Sigmoid colon (tissue), 7 donors: Measurements from ENCODE around the gene NTHL1. TPM values are rescaled to one million over a fixed set of nuclear protein-coding genes. Genes with fewer than 3 reads are reported as not detected.

ENCODE experiments used
- DNase-seq: peaks from one replicate; pipeline ENCODE4 v3.0.0-alpha.2; 2019
- H3K27ac ChIP-seq, 4 donors: fragments of 200-600 bp; sonication (generic); one replicate each; pipeline ENCODE4 v1.5.1; 2016 to 2019; ENCODE audit warnings: mild to moderate bottlenecking in 1 of 4
- H3K27me3 ChIP-seq, 3 donors: fragments of 200-600 bp; sonication (generic); one replicate each; pipeline ENCODE4 v1.5.1; 2019; ENCODE audit warnings: mild to moderate bottlenecking in 1 of 3
- H3K36me3 ChIP-seq, 4 donors: fragments of 200-600 bp; sonication (generic); one replicate each; pipeline ENCODE4 v1.5.1; 2016 to 2019
- H3K4me1 ChIP-seq, 4 donors: fragments of 200-600 bp; sonication (generic); one replicate each; pipeline ENCODE4 v1.5.1; 2017 to 2019
- H3K4me3 ChIP-seq, 4 donors: fragments of 200-600 bp; sonication (generic); one replicate each; pipeline ENCODE4 v1.5.1; 2017 to 2019; ENCODE audit warnings: mild to moderate bottlenecking in 2 of 4, moderate library complexity in 1 of 4
- H3K9me3 ChIP-seq, 4 donors: fragments of 200-600 bp in 3 of 4; sonication (generic) in 3 of 4; one replicate each; pipeline versions ENCODE4 v1.5.1 to v1.6.1; 2013 to 2019
- EP300 ChIP-seq, 4 donors: sonication (generic); formaldehyde crosslinking; IDR thresholded peaks; one replicate each; pipeline ENCODE4 v1.6.1; 2017; ENCODE audit warnings: antibody characterized with exemption in 4 of 4
- POLR2A ChIP-seq, 2 donors: fragments of 450-650 bp; IDR thresholded peaks; one replicate each; pipeline ENCODE4 v1.6.1; 2016; ENCODE audit warnings: antibody characterized with exemption in 2 of 2, mild to moderate bottlenecking in 2 of 2, moderate library complexity in 2 of 2
- POLR2AphosphoS5 ChIP-seq, 4 donors: sonication (generic); formaldehyde crosslinking; IDR thresholded peaks; one replicate each; pipeline ENCODE4 v1.6.1; 2017; ENCODE audit warnings: antibody characterized with exemption in 4 of 4
- WGBS, 2 donors: extraction: QIAGEN DNeasy Blood & Tissue Kit; methylation state at CpG; one replicate each; pipeline ENCODE4 v1.1.7; 2013; 5-methylcytosine and 5-hydroxymethylcytosine counted together
- intact Hi-C: fragments of 100-400 bp; cut with DNase I; formaldehyde crosslinking; loops from one replicate; pipeline ENCODE4 v1.15.1; 2023
- polyA plus RNA-seq, 3 donors: library from polyadenylated mRNA; stranded (reverse); fragments of 200-250 nt; gene quantifications; one replicate each; pipeline ENCODE4 v1.2.3, GENCODE V29; 2013
- total RNA-seq, 4 donors: library from RNA; depleted of rRNA; stranded (reverse); fragments of >200 nt; gene quantifications; one replicate each; pipeline ENCODE4 v1.1.0, GENCODE V29; 2016
- TF ChIP-seq, protein P1 (sequence below), 4 experiments: fragments of 450-650 bp in 3 of 4; fragments of 200-600 bp in 1 of 4; IDR thresholded peaks; one replicate each; pipeline ENCODE4 v1.5.1; 2016 to 2019; ENCODE audit warnings: antibody characterized with exemption in 4 of 4, mild to moderate bottlenecking in 3 of 4, moderate library complexity in 2 of 4
- donor health status: healthy with polysubstance abuse.
- donor health status: Bipolar disorder and iron deficiency.
- donor health status: healthy.

NTHL1 gene
- total and polyA plus RNA-seq, 7 donors: 18.4 to 44.5 (median 28.5) TPM

DNA sequence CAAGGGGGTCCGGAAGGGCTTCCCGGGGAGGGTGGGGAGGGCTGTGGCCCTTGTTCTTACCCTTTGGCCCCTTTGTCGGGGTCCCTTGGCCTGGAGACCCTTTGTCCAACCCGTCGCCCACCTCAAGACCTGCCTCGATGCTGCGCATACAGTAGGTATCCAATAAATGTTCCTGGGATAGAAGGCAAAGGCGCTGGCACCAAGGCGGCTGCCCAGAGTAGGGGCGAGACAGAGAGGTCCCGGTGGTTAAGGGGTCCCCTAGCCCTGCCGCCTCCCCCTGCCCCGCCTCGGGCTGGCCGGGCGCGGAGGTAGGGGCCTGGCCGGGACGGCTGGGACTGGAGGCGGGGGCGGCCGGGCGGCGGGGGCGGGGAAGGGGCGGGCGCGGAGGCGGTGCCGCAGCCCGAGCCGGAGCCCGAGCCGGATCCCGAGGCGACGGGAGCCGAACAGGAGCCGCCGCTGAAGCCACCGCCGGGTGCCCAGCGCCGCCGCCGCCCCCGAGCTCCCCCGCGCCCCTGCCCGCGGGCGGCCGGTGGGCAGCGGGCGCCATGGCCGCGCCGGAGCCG, 21.1 kb downstream of the NTHL1 start, which contains the start of gene NHERF2:
TSS of gene NHERF2 (plus strand) at position 442 of the 563 bp plus-strand sequence. CDS start at position 546, 104 bp downstream.
- H3K36me3 ChIP-seq: peaks cover 0 to 8% (median 0%) of the 10 kb centered on the region in 4 donors
- no peak for TF ChIP-seq POLR2AphosphoS5 (IDR thresholded peaks at IDR 0.05)
- TF ChIP-seq EP300 (IDR thresholded peaks at IDR 0.05): no peak
- TF ChIP-seq POLR2A (IDR thresholded peaks at IDR 0.05): no peak
- TF ChIP-seq, protein P1, sequence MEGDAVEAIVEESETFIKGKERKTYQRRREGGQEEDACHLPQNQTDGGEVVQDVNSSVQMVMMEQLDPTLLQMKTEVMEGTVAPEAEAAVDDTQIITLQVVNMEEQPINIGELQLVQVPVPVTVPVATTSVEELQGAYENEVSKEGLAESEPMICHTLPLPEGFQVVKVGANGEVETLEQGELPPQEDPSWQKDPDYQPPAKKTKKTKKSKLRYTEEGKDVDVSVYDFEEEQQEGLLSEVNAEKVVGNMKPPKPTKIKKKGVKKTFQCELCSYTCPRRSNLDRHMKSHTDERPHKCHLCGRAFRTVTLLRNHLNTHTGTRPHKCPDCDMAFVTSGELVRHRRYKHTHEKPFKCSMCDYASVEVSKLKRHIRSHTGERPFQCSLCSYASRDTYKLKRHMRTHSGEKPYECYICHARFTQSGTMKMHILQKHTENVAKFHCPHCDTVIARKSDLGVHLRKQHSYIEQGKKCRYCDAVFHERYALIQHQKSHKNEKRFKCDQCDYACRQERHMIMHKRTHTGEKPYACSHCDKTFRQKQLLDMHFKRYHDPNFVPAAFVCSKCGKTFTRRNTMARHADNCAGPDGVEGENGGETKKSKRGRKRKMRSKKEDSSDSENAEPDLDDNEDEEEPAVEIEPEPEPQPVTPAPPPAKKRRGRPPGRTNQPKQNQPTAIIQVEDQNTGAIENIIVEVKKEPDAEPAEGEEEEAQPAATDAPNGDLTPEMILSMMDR (IDR thresholded peaks at IDR 0.05): no peak
- H3K4me3 ChIP-seq: peak within 1 kb of the TSS; percentile 41 to 75 (median 68)
- intact Hi-C loops: loop anchor here (2.0 kb wide), 1 partner anchor 20 kb away; the partner anchor contains the start of genes NTHL1 and TSC2
- no peaks in the 10 kb centered on the region for H3K9me3 ChIP-seq
- H3K27me3 ChIP-seq: peaks cover 1 to 4% (median 3%) of the 10 kb centered on the region in 3 donors
- no peak for DNase-seq
- WGBS, 2 donors: 5 to 8% methylated on average over 59 of the region's 59 CpGs
- peak within 1 kb of the TSS; percentile 72 to 78 (median 73) for H3K27ac ChIP-seq
- peaks cover 4 to 49% (median 39%) of the 10 kb centered on the region in 4 donors for H3K4me1 ChIP-seq

DNA sequence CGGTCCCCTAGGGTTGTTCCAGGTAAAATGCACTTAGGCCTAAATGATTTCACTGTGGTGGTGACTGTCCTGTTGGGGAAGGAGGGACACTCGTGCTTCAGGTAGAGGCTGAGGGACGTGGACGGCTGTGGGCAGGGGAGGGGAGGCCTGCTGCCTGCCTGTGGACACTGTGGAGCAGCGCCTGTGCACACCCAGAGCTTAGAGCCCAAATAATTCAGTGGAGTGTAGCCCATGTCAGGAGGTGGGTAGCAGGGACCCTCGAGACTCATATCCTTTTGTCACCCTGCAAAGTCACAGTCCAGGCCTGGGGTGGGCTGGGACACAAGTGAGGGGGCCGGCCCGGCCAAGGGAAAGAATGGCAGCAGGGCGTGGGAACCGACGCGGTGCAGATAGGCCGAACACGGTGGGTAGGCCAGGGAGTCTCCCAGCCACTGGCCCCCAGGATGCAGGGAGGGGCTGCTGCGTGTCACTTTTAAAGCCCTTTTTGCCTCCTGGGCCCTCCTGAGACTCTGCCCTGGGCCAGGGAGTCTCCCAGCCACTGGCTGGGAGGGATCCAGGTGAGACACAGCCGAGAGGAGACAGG, 21.7 kb downstream of the NTHL1 start:
- Histone ChIP-seq H3K36me3 (peaks cover 0 to 8% (median 0%) of the 10 kb centered on the region in 4 donors), H3K27ac (peak overlapping the region; percentile 72 to 73 (median 72)), H3K9me3 (no peaks in the 10 kb centered on the region), H3K4me1 (peaks cover 4 to 49% (median 39%) of the 10 kb centered on the region in 4 donors), H3K4me3 (peak overlapping the region; percentile 19 to 75 (median 68)), H3K27me3 (peaks cover 4 to 9% (median 9%) of the 10 kb centered on the region in 3 donors)
- 76 to 89% methylated on average over 16 of the region's 16 CpGs for WGBS, 2 donors
- DNase-seq: no peak
- intact Hi-C loops: loop anchor here (2.0 kb wide), 1 partner anchor 21 kb away; the partner anchor contains the start of genes NTHL1 and TSC2
- TF ChIP-seq POLR2A (IDR thresholded peaks at IDR 0.05): no peak
- TF ChIP-seq, protein P1 (IDR thresholded peaks at IDR 0.05): no peak
- TF ChIP-seq POLR2AphosphoS5 (IDR thresholded peaks at IDR 0.05): no peak
- no peak for TF ChIP-seq EP300 (IDR thresholded peaks at IDR 0.05)

GRCh38 chr16:2025251-2025650, 22.4 kb downstream of the NTHL1 start:
- 92 to 94% methylated on average over 14 of the region's 14 CpGs for WGBS, 2 donors

DNA sequence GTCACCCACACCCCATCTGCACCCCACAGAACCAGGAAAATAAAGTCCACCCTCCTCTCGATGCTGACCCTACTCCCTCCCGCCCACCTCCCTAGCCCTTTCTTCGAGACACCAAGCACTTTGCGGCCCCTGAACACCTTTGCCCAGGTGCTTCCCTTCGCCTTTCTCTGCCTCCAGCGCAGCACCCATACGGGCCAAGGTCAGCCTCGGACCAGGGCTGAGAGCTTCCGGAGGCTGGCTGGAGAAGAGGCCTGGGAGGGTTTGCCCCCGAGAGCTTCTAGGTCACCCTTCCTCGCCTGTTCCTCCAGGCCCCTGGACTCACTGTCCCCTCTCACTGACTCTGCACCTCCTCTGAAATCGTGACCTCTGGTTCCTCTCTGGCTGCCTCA, 23.6 kb downstream of the NTHL1 start:
- peak overlapping the region; percentile 64 to 78 (median 71) for H3K27ac ChIP-seq
- peaks cover 23 to 29% (median 28%) of the 10 kb centered on the region in 3 donors for H3K27me3 ChIP-seq
- no peak for DNase-seq
- H3K4me3 ChIP-seq: no peak overlapping the region
- intact Hi-C loops: loop anchor here (5.0 kb wide), 1 partner anchor 228 kb away; the partner anchor contains the start of gene ECI1
- TF ChIP-seq, protein P1 (IDR thresholded peaks at IDR 0.05): no peak
- TF ChIP-seq POLR2A (IDR thresholded peaks at IDR 0.05): no peak
- no peak for TF ChIP-seq POLR2AphosphoS5 (IDR thresholded peaks at IDR 0.05)
- TF ChIP-seq EP300 (IDR thresholded peaks at IDR 0.05): no peak
- H3K36me3 ChIP-seq: no peaks in the 10 kb centered on the region
- H3K4me1 ChIP-seq: peaks cover 4 to 64% (median 53%) of the 10 kb centered on the region in 4 donors
- no peaks in the 10 kb centered on the region for H3K9me3 ChIP-seq
- 87 to 90% methylated on average over 12 of the region's 12 CpGs for WGBS, 2 donors

More at GRCh38 chr16:2025251-2025650, 22.4 kb downstream of the NTHL1 start:
- H3K4me1 ChIP-seq: peaks cover 4 to 55% (median 45%) of the 10 kb centered on the region in 4 donors
- H3K27me3 ChIP-seq: peaks cover 10 to 17% (median 16%) of the 10 kb centered on the region in 3 donors
- TF ChIP-seq, protein P1 (IDR thresholded peaks at IDR 0.05): no peak
- no peak for TF ChIP-seq POLR2AphosphoS5 (IDR thresholded peaks at IDR 0.05)
- no peak for TF ChIP-seq EP300 (IDR thresholded peaks at IDR 0.05)
- TF ChIP-seq POLR2A (IDR thresholded peaks at IDR 0.05): no peak
- no peak overlapping the region for H3K27ac ChIP-seq
- H3K36me3 ChIP-seq: peaks cover 0 to 7% (median 0%) of the 10 kb centered on the region in 4 donors
- no peak for DNase-seq
- H3K9me3 ChIP-seq: no peaks in the 10 kb centered on the region
- intact Hi-C loops: no loop called here
- H3K4me3 ChIP-seq: no peak overlapping the region
